BJ (cell line): ENCODE measurements around the gene COL5A1. TPM values are rescaled to one million over a fixed set of nuclear protein-coding genes. Genes with fewer than 3 reads are reported as not detected.

Experiments
- CTCF ChIA-PET: fragments of 350-600 bp; formaldehyde crosslinking; extraction: SDS; loops from one replicate; lab custom pipeline; 2021; ENCODE audit warnings: antibody characterized with exemption, inconsistent platforms; lab: Yijun Ruan, JAX
- POLR2A ChIA-PET: fragments of 300-600 bp; sonication (Branson Sonifier 250); formaldehyde crosslinking; extraction: SDS; loops from one replicate; lab custom pipeline; 2021; ENCODE audit warnings: antibody characterized with exemption; lab: Charles Lee
- DNase-seq: peaks from one replicate; pipeline ENCODE4 v3.0.0-alpha.2; 2011; ENCODE audit warnings: low read depth
- H3K27me3 ChIP-seq: 2 replicates; pipeline ENCODE4 v1.6.0; 2011; ENCODE audit warnings: low read length; ENCODE audit not compliant: control insufficient read depth, insufficient read depth
- H3K36me3 ChIP-seq: 2 replicates; pipeline ENCODE4 v1.5.1; 2011; ENCODE audit warnings: low read length; ENCODE audit not compliant: control insufficient read depth, insufficient read depth
- H3K4me3 ChIP-seq: 2 replicates; pipeline ENCODE4 v1.5.1; 2011; ENCODE audit warnings: low read depth, mild to moderate bottlenecking, control low read depth, low read length
- polyA plus RNA-seq: library from polyadenylated mRNA; depleted of rRNA; stranded (reverse); fragments of >200 nt; gene quantifications from 2 replicates; pipeline ENCODE4 v1.2.3, GENCODE V29; 2011
- TF ChIP-seq, protein P1 (sequence below): IDR thresholded peaks from 2 replicates; pipeline ENCODE4 v1.5.1; 2011; ENCODE audit warnings: low read depth, mild to moderate bottlenecking, control low read depth, inconsistent platforms, low read length, moderate library complexity; ENCODE audit not compliant: insufficient read depth

COL5A1 gene
- polyA plus RNA-seq, 1 experiment, result 251 TPM

- H3K36me3 ChIP-seq, result peaks cover 70% of the 10 kb centered on the region
- POLR2A ChIA-PET, result interaction anchor here (0.6 kb wide), 1 partner anchor 280 kb away, joined by 5 read pairs; no protein-coding TSS in a partner anchor
- H3K4me3 ChIP-seq, result no peak overlapping the region
- TF ChIP-seq, protein P1, sequence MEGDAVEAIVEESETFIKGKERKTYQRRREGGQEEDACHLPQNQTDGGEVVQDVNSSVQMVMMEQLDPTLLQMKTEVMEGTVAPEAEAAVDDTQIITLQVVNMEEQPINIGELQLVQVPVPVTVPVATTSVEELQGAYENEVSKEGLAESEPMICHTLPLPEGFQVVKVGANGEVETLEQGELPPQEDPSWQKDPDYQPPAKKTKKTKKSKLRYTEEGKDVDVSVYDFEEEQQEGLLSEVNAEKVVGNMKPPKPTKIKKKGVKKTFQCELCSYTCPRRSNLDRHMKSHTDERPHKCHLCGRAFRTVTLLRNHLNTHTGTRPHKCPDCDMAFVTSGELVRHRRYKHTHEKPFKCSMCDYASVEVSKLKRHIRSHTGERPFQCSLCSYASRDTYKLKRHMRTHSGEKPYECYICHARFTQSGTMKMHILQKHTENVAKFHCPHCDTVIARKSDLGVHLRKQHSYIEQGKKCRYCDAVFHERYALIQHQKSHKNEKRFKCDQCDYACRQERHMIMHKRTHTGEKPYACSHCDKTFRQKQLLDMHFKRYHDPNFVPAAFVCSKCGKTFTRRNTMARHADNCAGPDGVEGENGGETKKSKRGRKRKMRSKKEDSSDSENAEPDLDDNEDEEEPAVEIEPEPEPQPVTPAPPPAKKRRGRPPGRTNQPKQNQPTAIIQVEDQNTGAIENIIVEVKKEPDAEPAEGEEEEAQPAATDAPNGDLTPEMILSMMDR, result no peak
- no peaks in the 10 kb centered on the region for H3K27me3 ChIP-seq
- CTCF ChIA-PET, result interaction anchor here (0.9 to 3.0 kb wide), 4 partner anchors 14 to 292 kb away, joined by 3 to 27 read pairs (median 5); no protein-coding TSS in a partner anchor
- DNase-seq, result no peak
Observed at GRCh38 chr9:134735441-134736175, 94.0 kb downstream of the COL5A1 start.

GRCh38 chr9:134736791-134737497 is 95.3 kb downstream of the COL5A1 start:
- peaks cover 67% of the 10 kb centered on the region for H3K36me3 ChIP-seq
- CTCF ChIA-PET, result interaction anchor here (0.6 to 3.0 kb wide), 2 partner anchors 288 to 307 kb away, joined by 3 to 27 read pairs; no protein-coding TSS in a partner anchor
- no peaks in the 10 kb centered on the region for H3K27me3 ChIP-seq
- DNase-seq, result no peak
- H3K4me3 ChIP-seq, result no peak overlapping the region
- TF ChIP-seq, protein P1, result no peak
- POLR2A ChIA-PET, result no interaction called here

DNA sequence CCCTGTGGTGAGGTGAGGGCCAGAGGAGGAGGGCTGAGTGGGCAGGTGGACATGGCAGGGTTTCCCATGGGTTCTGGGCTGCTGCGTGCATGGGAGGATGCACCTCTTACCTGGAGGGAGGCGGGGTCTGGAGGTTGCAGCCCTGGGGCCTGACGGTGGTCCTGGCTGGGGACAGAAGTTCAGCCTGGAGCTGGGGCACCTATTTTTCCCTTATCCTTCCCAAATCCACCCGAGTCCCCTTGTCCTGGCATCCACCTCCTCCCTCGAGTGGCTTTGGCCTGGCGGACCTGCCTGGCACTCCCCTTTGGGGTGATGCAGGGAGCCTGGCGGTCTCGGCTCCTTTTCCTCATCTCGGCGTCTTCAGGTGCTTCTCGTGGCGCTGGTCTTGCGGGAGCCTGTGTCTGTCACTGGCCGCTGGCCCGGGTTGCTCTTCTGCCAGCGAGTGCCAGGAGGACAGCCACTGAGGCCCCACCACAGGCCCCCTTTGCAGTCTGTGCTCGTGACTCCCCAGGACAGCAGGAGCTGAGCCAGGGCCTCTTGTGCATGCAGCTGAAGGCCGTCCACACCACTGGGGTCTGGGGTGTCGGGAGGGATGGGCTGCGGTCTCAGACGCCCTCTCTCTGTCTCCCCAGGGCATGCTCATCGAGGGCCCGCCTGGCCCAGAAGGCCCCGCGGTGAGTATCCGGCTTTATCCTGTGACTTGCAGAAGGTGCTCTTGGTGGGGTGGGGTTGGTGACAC is 96.4 kb downstream of the COL5A1 start:
- Histone ChIP-seq H3K4me3 (no peak overlapping the region), H3K36me3 (peaks cover 64% of the 10 kb centered on the region), H3K27me3 (no peaks in the 10 kb centered on the region)
- ChIA-PET CTCF (interaction anchor here (1.1 to 1.4 kb wide), 3 partner anchors 12 to 285 kb away, joined by 3 to 6 read pairs (median 3); no protein-coding TSS in a partner anchor), POLR2A (no interaction called here)
- TF ChIP-seq, protein P1, result no peak
- no peak for DNase-seq

DNA sequence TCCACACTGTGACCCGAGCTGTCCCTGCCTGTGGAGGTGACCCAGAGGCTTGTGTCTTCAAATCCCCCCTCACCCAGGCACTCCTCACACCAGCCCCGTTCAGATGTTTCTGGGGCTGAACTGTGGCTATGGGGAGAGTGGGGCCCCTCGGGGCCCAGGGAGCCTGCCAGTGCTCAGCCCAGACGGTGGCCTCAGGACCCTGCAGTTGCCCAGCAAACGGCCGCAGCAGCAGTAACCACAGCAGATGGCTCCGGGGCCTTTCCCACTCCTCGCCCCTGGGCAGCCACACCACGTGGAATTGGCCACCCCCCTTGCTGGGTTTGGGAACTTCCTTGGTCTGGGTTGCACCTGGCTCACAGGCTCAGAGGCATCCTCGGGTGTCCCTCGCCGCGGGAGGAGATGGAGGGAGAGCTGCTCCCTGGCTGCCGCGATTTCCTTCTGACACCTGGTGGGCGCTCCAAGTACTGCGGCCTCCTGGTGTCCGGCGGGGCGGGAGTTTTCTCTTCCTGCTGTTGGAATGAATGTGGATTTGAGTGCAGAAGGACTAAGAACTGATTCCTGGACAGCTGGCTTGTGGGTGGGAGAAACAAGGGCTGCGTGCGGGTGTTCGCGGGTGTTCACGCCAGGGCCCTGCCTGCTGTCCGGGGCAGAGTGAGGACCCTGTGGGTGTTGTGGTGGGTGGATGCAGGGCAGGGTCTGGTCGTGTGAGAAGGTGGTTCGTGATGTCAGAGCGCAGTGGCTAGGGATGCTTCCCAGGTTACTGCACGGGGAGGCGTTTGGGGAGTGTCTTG is 97.5 kb downstream of the COL5A1 start:
- no peak overlapping the region for H3K4me3 ChIP-seq
- TF ChIP-seq, protein P1, result peak; percentile 84
- POLR2A ChIA-PET, result no interaction called here
- CTCF ChIA-PET, result interaction anchor here (0.9 to 2.9 kb wide), 7 partner anchors 9 to 293 kb away, joined by 3 to 26 read pairs (median 4); no protein-coding TSS in a partner anchor
- DNase-seq, result no peak
- no peaks in the 10 kb centered on the region for H3K27me3 ChIP-seq
- peaks cover 62% of the 10 kb centered on the region for H3K36me3 ChIP-seq
